NCI-H146 treated with DMSO at 0.1 percent for 48 hours (cell line): ENCODE measurements around the gene SRCIN1.
"Not testable (repeated sequence)": the region's sequence is repeated elsewhere in the genome, so short reads cannot be mapped to it uniquely, and the experiment has no call there.

Source experiments
- DNase-seq: peaks from one replicate; lab custom pipeline; 2025; ENCODE audit not compliant: unreplicated experiment; lab: John Stamatoyannopoulos, UW

The SRCIN1 gene

GRCh38 chr17:38546396-38546795 lies 59.4 kb downstream of the SRCIN1 start:
- DNase-seq: no peak

DNA sequence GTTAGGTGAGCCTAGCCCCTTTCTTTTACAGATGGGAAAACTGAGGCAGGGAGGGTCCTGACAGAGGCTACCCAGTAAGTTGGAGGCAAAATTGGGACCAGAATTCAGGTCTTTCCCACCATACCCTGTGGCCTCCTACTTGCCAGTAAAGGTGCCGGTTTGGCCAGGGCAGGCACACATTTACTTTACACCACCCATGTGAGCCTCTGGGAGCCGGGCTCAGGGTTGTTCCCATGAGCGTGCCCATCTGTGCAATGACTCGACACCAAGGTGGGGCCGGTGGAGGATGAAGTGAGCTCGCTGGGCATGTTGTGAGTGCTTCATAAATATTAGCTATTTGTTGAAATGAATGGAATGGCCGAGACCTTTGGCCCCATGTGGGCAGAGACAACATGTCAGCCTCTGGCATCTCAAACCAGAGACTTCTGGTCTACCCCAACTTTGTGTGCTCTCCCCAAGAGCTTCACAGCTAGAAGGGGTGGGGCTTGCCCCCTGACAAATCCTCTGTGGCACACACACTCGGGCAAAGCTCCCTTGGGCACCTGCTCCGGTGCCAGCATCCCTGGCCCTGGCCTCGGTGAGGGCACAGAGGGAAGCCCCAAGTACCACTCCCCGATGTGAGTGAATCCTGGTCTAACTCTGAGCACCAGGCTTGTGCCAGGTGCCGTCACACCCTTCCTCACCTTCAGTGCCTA lies 60.1 kb downstream of the SRCIN1 start:
- no peak for DNase-seq

DNA sequence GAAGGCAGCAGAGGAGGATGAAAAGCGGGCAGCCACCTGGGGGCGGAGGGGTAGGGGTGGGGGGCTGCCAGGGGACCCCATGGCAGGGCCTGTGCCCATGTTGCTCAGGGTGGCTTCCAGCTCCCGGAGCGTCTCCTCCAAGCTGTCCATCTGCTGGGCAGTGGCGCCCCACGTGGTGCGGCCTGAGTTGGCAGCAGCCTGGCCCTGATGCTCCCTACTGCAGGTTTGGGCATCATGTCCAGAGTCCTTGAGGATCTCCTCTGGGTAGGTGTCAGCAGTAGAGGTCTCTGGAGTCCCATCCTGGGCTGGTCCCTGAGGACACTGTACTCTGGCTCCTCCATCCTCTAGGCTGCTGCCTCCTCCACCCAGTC lies 60.9 kb downstream of the SRCIN1 start:
- no peak for DNase-seq

GRCh38 chr17:38544175-38544838 lies 61.4 kb downstream of the SRCIN1 start:
- DNase-seq: no peak

DNA sequence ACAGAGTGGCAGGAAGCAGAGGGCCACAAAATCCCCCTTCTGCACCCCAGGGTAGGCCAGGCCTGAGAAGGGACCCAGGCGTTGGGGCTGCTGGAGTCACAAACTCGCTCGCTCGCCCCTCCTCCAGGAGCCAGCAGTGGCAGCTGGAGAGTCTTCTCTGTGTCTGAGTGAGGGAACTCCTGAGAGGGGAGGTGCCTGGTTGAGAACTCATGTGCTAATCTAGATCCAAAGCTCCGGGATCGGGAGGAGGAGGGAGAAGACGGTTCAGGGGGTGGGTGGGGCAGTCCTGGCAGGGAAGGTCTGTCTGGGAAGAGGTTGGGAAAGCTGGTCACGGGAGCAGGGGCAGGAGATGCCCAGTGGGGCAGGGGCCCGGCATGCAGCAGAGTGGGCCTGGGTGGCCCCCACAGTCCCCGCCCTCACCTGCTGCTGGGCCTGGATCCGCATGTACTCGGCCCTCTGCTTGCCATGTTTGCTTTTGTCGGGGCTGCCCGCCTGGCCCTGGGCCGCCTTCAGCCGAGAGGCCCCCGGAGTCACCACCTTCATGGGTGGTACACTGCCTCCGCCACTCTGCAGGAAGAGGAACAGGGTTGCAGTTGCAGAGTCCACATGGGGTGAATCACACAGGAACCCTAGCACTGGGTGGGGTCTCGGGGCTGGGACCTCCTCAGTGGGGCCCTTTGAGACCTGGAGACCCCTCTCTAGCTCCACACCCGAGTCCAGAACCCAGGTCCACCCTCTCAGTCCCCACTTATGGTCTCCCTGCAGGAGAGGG lies 62.2 kb downstream of the SRCIN1 start:
- DNase-seq: no peak

DNA sequence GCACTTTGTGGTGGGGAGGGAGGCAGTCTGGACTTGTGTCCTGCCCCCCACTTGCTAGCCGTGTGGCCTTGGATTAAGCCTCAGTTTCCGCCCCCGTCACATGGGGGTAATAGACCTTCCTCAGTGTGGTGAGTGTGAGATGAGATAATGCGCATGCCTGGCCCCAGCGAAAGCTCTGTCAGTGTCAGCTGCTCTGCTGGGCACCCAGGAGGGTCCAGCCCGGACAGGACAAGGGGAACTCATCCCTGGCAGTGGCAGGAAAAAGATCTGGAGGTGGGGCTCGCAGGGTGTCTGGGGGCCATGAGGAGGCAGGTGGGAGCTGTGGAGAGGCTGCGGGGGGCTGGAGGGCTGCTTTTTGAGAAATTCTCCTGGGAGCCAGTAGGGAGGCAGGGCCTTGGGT lies 63.5 kb downstream of the SRCIN1 start:
- no peak for DNase-seq

DNA sequence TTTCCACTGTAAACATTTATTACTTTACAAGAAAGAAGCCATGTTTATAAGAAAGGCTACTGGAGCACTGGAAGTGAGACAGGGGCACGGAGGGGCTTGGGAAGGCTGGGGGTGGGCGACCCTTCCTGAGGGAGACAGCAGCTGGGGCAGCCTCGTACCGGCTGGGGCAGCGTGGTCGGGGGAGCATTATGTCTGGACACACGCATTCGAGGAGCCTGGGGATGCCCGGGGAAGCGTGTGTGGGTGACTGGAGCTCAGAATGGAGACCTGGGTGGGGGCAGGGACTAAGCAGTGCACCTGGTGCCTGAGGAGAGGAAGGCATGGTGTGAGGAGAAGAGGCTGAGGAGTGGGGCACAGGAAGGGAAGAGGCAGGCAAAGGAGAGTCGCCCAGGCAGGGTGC lies 64.5 kb downstream of the SRCIN1 start:
- no peak for DNase-seq

- DNase-seq: no peak
These were observed 65.2 kb downstream of the SRCIN1 start for GRCh38 chr17:38540514-38541045.

DNA sequence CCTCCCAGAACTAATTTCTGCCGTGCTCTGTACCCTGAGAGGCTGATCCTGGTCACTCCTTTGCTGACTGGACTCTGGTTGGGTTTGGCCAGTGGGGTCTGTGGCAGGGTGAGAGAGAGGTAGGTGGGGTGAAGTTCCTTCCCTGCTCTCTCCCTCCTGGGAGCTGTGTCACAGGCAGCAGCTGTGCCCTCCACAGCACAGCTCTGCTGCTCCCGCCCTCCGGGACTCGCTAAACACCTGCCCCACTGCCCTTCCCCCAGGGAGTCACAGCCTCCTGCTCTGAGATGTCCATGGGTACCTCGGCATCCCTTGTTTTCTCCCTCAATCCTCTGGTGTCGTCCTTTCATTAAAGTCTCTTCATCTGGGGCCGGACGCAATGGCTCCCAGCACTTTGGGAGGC lies 66.4 kb downstream of the SRCIN1 start:
- peak; percentile 69 for DNase-seq

- peak; percentile 88 for DNase-seq
These were observed 66.8 kb downstream of the SRCIN1 start for GRCh38 chr17:38538906-38539305.

GRCh38 chr17:38536661-38537060 lies 69.1 kb downstream of the SRCIN1 start:
- no peak for DNase-seq

DNA sequence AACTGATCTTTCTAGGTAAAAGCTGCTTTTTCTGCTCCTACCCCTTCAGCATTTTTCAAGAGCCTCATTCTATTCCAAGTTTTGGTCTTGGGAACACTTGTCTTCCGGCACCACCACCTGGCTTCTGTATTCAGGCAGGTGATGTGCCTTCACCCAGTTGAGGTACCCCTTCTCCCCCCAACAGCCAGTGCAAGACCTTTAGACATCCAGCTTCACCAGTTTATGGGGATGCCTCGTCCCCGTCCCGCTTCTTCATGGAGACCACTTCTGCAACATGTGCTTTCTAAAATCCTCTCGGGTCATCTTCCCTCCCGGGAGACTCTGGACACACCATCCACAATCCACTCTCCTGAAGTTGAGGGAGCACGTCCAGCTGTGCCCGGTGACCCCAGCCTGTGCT lies 69.9 kb downstream of the SRCIN1 start:
- no peak for DNase-seq

GRCh38 chr17:38534498-38534885 lies 71.3 kb downstream of the SRCIN1 start:
- DNase-seq: no peak

DNA sequence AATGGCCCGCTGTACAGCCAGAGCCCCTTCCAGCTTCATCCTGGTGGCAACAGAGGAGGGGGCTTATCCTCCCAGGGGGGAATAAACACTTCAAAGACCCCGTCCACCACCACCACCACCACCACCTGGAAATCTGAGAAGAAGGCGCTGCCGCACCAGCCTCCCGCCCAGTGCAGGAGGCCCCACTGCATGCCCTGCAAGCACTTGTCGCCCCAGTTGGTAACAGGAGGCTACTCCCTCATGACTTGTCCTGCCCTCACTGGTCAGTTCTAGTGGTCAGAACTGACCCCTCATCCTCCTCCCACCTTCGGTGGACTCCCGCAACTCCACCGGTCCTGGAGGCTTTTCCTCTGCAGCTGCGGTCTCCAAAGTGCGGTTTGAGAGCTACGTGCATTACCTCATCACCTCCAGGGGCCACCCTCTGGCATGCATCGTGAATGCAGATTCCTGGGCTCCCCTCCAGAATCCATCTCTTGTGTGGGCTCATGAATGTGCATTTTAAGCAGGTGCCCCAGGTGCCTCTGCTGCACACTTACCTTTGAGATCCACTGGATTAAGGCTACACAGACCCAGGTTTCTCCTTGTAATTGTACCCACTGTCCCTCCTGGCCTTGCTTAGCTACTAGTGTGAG lies 71.8 kb downstream of the SRCIN1 start:
- DNase-seq: no peak

DNA sequence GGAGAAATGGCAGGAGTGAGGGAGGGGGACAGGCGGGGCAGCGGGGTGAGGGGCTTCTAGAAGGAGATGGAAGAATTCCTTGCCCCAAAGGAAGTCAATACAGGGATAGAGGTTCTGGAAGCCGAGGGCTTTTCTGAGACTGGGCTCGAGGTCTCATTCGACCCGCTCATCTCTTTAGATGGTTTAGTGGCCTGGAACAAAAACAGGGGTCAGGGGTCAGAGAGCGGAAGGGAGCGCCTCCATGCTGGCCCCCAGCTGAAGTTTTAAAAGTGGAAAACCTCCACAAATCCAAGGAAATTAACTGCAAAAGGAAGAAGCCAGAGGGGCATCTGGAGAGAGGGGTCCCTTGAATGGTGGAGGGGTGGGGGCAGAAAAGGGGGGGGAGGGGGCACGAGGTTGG lies 72.5 kb downstream of the SRCIN1 start:
- no peak for DNase-seq

GRCh38 chr17:38532451-38532850 lies 73.3 kb downstream of the SRCIN1 start:
- no peak for DNase-seq

- not testable (repeated sequence) for DNase-seq
These were observed 74.0 kb downstream of the SRCIN1 start for GRCh38 chr17:38531761-38532160.

DNA sequence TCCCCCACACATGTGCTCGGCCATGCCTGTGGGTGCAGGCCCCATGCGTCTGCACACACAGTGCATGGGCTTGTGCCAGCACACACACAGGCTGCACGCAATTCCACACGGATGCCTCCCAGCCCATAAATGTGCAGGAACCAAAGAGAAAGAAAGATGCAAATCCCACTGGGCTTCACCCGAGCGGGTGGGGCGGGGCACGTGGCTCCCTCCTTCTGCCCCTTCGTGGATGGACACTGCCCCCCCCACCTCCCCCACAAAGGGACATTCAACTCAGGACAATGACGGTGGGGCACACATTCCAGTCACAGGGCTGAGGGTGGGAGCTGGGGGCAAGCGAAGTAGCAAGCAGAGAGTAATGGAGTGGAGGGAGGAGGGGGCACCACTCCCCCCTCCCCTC lies 74.9 kb downstream of the SRCIN1 start:
- DNase-seq: not testable (repeated sequence)

- not testable (repeated sequence) for DNase-seq
These were observed 77.6 kb downstream of the SRCIN1 start for GRCh38 chr17:38528141-38528540.

DNA sequence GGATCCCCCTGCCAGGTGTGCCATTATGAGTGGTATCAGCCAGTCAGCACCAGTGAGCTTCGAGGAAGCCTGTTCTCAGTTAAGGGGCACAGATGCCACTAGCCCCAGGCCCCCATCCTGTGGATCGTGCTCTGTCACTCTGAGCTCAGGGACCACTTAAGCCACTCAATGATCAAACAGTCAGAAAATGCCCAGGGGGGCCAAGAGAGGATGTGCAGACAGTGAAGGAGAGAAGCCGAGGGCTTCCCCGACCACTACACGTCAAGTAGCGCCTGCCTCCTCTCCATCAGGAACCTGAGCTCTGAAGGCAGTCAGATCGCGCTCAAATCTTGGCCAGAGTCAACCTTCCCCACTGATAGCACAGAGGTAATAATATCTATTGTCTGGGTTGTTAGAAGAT lies 79.2 kb downstream of the SRCIN1 start:
- DNase-seq: not testable (repeated sequence)

DNA sequence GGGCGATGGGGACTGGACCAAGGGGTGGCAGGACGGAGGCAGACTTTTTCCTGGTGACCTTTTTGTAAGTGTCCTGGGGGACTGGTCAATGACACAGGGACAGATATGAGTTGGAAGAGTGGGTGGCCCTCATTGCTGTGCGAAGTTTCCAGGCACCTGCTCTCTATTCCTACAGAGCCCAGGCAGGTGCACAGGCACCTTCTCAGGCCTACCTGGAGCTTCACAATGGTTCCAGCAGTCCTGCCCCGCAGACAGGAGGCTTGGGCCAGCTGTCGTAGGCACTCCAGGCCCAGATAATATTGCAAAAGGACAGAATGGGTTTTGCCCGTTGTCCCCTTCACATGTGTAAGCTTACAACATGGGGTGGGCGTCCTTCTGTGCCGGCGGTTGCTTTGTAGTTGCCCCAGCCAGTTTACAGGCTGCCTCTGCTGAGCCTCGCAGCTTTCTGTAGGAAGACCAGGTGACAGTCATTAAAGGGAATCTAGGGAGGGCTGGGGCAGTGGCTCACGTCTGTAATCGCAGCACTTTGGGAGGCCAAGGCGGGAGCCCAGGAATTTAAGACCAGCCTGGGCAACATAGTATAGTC lies 93.2 kb downstream of the SRCIN1 start:
- no peak for DNase-seq
